HG03196 (cell line): ENCODE data around the gene SAMD8.
"Not testable (repeated sequence)": the region's sequence is repeated elsewhere in the genome, so short reads cannot be mapped to it uniquely, and the experiment has no call there.

Source experiments
- ATAC-seq: cut with Tn5 transposase; IDR thresholded peaks from one replicate; pipeline ENCODE4 v1.9.1; 2021; ENCODE audit not compliant: unreplicated experiment

SAMD8 gene

DNA sequence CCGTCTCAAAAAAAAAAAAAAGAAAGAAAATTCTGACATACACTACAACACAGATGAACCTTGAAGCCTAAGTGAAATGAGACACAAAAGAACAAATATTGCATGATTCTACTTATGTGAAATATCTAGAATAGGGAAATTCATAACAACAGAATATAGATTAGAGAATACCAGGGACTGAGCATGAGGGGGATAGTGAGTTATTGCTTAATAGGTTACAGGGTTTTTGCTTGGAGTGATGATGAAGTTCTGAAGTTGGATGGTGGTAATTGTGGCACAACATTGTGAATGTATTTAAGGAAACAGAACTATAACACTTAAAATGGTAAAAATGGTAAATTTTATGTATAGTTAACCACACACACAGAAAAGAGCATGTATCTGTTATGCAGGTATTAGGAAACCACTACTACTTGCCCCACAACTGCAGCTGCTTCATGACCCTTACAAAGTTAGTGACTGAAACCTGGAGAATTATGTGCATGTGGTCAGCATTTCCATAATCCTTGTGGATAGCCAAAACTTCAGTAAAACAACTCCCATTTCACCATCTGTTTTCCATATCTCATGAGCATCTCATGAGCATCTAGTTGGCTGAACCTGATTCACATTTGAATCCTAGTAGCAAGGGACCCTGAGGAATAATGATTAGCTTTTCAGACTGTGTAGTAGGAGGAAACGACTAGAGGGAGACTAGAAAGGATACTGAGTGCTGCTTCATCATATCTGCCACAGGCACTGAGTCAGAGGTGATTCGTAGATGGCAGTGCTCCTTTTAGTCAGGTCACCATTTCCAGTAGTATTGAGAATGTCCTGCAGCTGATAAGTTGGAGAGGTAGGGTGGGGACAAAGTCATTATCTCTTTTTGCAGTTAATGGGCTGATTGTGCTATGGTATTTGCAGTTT, 26.3 kb downstream of the SAMD8 start:
- ATAC-seq = peak; percentile 59

DNA sequence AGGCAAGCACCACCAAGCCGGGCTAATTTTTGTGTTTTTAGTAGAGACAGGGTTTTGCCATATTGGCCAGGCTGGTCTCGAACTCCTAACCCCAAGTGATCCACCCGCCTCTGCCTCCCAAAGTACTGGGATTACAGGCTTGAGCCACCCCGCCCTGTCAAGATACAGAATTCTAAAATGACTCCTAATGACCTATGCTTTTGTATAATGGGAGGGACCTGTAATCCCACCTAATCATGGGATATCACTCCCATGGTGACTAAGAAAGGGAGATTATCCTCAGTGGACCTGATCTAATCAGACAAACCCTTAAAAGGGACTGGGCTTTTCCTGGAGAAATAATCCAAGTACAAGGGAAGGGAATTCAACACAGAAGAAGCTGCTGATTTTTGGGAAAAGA, 28.8 kb downstream of the SAMD8 start:
- no peak for ATAC-seq

DNA sequence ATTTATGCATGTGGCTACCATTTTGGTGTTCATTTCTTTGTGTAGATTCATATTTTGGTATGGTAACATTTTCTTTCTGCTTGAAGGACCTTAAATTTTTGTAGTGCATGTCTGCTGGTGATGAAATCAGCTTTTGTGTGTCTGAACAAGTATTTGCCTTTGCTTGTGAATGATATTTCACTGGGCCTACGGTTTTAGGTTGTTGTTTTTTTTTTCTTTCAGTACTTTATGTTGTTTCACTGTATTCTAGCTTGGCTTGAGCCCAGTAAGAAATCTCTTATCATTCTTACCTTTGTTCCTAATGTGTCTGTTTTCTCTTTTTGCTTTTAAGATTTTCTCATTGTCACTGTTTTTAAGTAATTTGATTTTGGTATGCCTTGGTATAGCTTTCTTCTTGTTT, 31.9 kb downstream of the SAMD8 start:
- ATAC-seq = no peak

DNA sequence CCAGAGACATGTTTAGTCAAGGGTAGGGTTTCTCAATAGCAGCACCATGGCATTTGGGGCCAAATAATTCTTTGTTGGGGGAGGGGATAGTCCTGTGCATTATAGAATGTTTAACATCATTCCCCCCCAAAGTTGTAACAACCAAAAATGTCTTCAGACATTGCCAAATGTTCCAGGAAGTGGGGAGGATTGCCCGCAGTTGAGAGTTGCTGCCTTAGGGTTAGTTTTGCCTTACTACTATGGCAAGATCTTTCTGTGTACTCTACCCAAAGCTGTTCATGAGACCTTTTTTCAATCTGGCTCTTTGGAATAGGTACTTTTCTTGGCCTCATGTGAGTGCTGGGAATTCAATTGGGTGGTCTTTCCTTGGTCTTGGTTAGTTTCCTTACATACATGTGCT, 34.1 kb downstream of the SAMD8 start:
- no peak for ATAC-seq

DNA sequence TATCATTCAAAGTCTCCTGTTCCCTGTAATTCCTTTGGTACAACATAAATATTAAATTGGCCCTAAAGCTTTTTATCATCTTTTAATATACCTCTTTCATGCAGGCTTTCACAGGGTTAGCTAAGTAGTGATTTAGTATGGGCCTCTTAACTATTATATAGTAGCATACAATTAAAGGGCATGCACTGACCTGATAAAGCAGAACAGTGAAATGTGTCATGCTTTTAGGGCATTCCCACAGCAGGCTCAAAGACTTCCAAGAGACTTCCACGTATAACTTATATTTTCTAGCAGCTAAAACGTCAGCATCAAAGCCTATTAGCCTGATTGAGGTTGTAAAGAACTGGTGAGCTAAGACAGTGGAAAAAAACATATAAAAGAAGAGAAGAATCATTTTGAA, 35.3 kb downstream of the SAMD8 start:
- no peak for ATAC-seq

DNA sequence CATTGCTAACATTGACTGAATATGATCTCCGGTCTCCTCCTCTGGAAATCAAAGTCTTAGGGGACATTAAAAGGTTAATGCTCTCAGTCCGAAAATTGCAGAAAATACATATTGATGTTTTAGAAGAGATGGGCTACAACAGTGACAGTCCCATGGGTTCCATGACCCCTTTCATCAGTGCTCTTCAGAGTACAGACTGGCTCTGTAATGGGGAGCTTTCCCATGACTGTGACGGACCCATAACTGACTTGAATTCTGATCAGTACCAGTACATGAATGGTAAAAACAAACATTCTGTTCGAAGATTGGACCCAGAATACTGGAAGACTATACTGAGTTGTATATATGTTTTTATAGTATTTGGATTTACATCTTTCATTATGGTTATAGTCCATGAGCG, 39.2 kb downstream of the SAMD8 start:
- no peak for ATAC-seq

DNA sequence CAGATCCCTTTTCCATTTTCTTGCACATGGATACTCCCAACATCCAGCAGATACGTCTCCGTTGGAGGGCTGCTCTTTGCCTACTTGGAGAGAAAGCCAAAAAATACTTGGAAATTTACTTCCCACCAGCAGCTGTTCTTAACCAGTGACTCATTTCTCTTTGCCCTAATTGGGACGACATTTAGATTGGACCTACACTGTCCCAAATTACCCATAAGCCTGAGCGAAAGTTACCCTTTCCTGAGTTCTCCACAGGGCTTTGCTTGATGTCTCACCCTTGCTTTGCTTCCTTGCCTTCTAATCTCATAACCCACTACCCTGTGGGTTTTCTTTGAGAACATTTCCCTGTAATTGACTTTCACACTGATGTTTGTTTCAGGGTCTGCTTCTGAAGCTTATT, 48.1 kb downstream of the SAMD8 start:
- ATAC-seq = no peak

DNA sequence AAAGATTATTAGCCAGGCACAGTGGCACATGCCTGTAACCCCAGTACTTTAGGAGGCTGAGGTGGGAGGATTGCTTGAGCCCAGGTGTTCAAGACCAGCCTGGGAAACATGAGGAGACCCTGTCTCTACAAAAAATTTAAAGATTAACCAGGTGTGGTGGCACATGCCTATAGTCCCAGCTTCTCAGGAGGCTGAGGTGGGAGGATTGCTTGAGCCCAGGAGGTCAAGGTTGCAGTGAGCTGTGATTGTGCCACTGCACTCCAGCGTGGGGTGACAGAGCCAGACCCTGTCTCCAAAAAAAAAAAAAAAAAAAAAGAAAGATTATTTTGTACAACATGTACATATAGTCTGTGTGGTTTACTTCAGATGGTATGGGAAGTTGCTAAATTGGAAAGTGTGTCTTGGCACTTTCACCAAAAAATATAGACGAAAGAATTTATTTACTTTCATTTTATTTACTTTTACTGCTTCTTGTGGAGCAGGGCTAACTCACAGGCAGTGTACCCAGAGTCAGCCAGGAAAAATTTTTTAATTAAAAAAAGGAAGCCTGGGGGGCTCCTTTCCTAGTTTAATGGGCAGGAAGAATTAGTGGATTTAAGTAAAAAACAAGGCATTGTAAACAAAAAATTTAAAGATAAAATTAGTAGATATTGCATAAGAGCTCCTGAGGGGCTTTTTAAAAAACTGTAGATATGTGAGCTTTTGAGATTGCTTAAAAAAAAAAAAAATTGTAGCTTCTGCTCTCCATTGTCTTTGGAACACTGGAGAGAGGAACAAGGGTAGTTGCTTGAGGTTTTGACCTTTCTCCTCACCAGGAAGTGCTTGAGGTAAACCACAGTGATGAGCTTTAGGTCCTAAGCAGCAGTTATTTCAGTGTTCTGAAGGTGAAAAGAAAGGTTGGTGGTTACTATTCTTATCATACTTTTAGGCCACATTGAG, 54.5 kb downstream of the SAMD8 start:
- ATAC-seq = peak; percentile 83

DNA sequence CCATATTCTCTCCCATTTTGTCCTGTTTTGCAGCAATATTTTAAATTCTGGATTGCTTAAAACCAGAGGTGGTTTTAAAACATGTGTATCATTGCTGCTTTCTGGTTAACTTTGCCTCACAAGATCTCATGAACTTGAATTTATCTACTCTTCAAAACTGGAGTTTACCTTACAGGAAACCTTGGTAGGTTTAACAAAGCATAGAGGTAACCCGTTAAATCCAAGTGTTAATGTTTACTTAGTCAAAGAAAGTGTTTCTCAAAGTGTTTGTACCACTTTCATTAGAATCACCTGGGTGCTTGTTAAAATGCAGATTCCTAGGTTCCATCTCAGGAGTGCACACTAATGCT, 55.1 kb downstream of the SAMD8 start:
- peak; percentile 16 for ATAC-seq

DNA sequence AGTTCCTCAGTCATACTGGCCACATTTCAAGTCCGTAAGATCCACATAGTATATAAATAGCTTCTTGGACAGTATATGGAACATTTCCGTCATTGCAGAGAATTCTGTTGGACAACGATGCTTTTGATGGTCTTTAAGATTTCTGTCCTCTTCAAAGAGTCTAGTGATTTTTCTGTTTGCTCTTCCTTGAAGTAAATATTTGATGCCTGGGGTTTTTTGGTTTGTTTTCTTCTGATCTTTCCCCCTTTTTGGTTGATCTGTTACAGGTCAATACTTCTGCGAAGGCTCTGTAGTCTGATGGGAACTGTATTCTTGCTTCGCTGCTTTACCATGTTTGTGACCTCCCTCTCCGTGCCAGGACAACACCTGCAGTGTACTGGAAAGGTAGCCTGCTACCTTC, 56.8 kb downstream of the SAMD8 start:
- no peak for ATAC-seq

DNA sequence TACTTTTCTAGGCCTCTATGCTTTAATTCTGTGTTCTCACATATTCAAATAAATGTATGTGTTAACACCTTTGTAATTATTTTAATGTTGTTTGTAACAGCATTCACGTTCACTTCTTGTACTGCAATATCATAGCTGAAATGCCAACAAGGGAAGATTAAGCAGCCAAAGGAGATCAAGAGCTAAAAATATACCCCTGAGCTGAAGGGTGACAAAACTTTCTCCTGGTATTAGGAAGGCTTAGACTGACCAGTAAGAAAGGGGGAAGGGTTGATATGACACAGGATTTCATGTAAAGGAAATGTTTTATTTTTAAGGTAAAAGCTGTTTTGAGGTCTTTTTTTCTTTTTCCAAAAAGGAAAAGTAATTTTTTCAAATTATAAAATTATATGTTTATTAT, 58.8 kb downstream of the SAMD8 start:
- ATAC-seq = no peak

DNA sequence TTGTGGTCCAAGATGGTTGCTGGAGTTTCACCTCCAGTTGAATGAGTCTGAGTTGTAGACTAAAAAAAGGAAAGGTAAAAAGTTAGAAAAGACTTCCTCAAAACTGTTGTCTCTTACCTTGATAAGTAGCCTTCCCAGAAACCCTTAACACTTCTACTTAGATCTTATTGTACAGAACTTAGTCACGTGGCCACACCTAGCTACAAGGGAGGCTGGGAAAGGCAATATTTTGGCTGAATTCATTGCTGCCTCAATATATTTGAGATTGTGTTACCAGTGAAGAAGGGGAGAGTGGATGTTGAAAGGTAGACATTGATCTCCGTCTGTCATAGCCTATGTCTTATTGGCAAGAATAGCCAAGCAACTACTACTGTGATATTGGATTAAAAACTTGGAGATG, 63.6 kb downstream of the SAMD8 start:
- ATAC-seq = no peak

DNA sequence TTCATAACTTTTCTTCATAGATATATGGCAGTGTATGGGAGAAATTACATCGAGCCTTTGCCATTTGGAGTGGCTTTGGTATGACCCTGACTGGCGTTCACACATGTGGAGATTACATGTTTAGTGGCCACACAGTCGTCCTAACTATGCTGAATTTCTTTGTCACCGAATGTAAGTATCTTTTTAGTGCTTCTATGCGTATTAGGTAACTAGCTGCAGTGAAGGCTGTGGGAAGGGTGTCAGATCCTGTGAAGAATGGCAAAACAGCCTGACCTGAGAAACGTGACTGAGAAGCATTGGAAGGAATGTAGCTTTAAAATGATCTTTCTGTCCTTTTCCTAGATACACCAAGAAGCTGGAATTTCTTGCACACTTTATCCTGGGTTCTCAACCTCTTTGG, 64.6 kb downstream of the SAMD8 start:
- no peak for ATAC-seq

DNA sequence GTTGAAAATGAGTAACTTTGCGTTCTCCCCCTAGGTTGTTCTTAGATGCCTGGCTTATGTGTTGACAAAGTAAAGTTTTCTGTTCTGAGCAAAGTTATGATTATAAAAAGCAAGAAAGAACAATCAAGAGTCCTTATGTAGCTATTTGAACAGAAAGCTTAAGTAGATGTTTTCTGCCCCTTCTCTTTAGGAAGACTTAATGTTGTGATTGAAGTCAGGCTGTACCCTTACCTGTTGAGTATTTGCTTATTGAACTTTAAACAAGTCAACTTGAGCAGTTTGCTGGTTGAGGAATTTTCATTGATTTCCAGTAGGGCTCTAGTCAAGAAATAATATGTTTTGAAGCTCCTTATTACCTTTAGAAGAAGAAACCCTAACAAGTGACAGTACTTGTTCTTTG, 65.3 kb downstream of the SAMD8 start:
- no peak for ATAC-seq

DNA sequence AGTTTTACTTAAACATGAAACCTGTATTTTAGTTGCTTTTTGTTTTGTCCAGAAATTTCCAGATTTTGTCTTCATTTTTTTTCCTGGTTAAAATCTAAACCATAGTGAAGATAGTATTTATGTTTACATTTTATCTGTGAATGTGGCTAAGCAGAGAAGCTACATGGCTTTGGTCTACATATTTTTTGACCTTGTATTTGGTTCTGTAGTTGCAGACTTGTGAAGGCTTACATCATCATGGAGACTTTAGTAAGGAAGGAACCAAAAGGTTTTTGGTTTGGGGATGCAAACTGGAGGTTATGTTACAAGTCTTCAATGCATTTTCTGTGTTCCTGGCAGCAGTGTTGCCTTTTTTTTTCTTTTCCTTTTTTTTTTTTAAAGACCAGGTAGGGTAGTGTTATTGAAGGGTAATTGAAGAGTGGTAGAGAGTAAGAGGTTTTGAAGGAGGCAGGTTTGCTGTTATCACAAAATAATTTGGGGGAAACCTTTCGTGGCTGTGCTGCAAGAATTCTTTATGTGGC, 68.3 kb downstream of the SAMD8 start:
- ATAC-seq = no peak

DNA sequence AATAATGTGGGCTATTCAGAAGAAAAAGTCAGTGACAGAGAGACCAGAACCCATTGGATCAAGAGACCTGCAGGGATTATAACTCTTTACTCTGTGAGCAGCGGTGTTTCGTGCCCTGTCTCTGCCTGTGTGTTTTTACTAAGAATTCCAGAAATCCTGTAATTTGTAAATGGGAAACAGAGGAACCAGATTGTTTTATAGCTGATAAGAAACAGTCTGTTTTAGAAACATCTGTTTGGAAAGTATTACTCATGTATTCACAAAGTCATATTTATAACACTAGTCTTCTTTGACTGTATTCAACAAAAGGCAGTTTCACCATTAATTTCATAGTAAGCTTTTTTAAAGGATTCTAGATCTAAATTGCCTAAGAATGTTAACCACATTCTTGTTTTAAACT, 69.1 kb downstream of the SAMD8 start:
- no peak for ATAC-seq

DNA sequence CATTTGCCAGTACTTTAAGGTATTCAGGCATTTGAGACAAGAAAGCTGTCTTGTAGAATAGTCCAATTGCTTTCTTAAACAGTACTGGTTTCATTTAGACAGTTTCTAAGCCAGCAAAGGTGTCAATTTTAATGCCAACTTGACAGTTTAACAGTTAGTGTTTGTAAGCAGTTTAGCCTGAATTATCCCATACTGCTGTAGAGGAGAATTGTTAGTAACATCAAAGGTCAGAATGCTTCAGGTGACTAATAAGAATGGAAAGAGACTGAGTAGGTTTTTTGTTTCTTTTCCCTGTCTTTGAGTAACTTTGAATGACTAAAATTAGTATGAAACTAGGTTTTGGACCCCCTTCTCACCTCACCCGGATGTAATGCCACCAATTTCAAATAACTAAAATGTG, 69.6 kb downstream of the SAMD8 start:
- no peak for ATAC-seq

DNA sequence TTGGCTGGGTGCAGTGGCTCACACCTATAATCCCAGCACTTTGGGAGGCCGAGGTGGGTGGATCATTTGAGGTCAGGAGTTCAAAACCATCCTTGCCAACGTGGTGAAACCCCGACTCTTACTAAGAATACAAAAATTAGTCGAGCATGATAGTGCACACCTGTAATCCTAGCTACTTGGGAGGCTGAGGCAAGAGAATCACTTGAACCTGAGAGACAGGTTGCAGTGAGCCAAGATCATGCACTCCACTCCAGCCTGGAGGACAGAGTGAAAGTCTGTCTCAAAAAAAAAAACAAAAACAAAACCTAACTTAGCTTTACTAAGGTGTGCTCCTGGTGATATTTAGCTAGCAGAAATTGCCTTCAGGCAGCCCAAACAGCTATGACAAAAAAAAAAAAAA, 74.9 kb downstream of the SAMD8 start:
- no peak for ATAC-seq

DNA sequence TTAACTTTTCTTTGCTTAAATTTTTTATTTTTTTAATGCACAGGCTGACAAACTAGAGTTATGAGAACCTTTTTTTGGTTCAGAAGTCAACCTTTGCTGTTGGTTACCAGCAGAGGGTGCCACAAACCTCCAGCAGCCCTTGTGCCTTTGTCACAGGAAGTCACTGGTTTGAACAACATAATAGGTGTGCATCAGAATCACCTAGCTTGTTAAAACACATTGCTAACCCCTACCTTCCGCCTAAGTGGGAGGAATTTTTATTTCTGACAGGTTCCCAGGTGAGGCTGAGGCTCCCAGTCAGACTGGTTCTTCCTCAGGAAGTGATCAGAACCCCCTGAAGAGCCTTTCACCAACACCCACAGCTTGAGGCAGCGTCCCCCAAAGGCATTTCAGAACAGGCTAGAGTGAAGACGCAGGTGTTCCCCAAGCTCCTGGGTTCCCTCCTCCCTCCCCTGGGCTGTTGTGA, 76.5 kb downstream of the SAMD8 start:
- no peak for ATAC-seq

DNA sequence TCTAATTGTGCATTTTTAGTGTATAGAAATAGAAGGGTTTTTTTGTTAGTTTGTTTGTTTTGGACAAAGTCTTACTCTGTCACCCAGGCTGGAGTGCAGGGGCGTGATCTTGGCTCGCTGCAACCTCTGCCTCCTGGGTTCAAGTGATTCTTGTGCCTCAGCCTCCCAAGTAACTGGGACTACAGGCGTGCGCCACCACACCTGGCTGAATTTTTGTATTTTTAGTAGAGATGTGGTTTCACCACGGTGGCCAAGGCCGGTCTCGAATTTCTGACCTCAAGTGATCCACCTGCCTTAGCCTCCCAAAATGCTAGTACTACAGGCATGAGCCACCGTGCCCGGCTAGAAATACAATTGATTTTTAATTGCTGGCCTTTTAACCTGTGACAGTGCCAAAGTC, 77.1 kb downstream of the SAMD8 start:
- ATAC-seq = not testable (repeated sequence)

DNA sequence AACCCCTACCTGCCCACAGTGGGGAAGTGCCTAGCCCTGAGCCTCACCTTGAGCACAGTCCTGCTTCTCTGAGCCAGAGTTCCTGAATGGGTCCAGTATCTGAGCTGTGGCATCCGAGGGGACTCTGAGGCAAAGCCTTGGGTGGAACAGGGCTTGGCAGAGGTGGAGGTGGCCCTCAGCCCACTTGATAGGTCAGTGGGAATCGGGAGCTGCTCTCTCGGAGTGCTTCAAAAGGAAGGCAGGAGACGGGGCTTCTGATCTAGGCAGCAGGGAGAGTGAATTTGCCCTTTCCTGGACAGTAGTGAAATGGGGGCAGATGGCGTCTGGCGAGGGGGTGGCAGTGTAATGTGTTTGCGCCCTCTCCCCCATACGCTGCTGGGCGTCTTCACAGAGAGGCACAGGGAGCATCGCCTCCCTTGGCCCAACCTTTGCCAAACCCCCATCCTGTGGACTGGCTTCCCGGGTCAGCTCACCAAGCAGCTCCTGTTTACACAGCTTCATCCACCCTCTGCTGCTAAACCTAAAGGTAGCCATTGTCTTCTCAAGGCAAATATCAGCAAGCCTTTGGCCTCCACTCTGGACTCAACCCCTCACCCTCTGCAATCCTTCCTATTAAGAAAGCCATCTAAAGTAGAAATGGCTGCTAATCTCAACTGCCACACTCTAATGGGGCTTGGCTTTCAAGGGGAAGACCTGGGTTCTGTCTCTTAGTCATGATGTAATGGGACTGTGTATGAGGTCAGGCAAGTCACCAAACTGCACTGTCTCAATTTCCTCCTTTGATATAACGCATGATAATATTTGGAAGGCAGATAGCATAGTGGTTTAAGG, 78.0 kb downstream of the SAMD8 start:
- ATAC-seq = no peak
